SK-N-SH treated with all-trans-retinoic acid at 6 μM for 48 hours (cell line): ENCODE data around the gene P3H3.

Experiments used
- ATAC-seq: fragments of 200-7000 bp; cut with Tn5 transposase; 3 replicates; pipeline ENCODE4 v1.9.1; 2020; ENCODE audit warnings: mild to moderate bottlenecking, moderate library complexity
- BACH2 ChIP-seq: fragments of 250-450 bp; sonication (Bioruptor Pico); IDR thresholded peaks from 2 replicates; pipeline ENCODE4 v1.9.0; 2021; ENCODE audit warnings: mild to moderate bottlenecking, borderline replicate concordance
- CREB5 ChIP-seq: fragments of 250-450 bp; sonication (Bioruptor Pico); IDR thresholded peaks from 2 replicates; pipeline ENCODE4 v1.5.1; 2020; ENCODE audit warnings: low read depth, mild to moderate bottlenecking, moderate library complexity
- CSDC2 ChIP-seq: fragments of 250-450 bp; sonication (Bioruptor Pico); IDR thresholded peaks from 2 replicates; pipeline ENCODE4 v1.5.0; 2020; ENCODE audit warnings: mild to moderate bottlenecking, moderate library complexity
- CSRNP3 ChIP-seq: fragments of 250-450 bp; sonication (Bioruptor Pico); IDR thresholded peaks from 2 replicates; pipeline ENCODE4 v1.5.1; 2021; ENCODE audit warnings: mild to moderate bottlenecking, moderate library complexity
- ISL1 ChIP-seq: fragments of 250-450 bp; sonication (Bioruptor Pico); IDR thresholded peaks from 2 replicates; pipeline ENCODE4 v2.1.2; 2022; ENCODE audit warnings: mild to moderate bottlenecking, moderate library complexity
- OSR1 ChIP-seq: fragments of 250-450 bp; sonication (Bioruptor Pico); IDR thresholded peaks from 2 replicates; pipeline ENCODE4 v1.8.0; 2022; ENCODE audit warnings: moderate library complexity, mild to moderate bottlenecking, inconsistent platforms
- POU6F1 ChIP-seq: fragments of 250-450 bp; sonication (Bioruptor Pico); IDR thresholded peaks from 2 replicates; pipeline ENCODE4 v1.8.0; 2021; ENCODE audit warnings: low read depth, mild to moderate bottlenecking, moderate library complexity, borderline replicate concordance
- RARB ChIP-seq: fragments of 250-450 bp; sonication (Bioruptor Pico); IDR thresholded peaks from 2 replicates; pipeline ENCODE4 v1.8.0; 2021; ENCODE audit warnings: mild to moderate bottlenecking, moderate library complexity
- SNAI2 ChIP-seq: fragments of 250-450 bp; sonication (Bioruptor Pico); IDR thresholded peaks from 2 replicates; pipeline ENCODE4 v1.5.0; 2020; ENCODE audit warnings: mild to moderate bottlenecking, moderate library complexity
- TOX ChIP-seq: fragments of 250-450 bp; sonication (Bioruptor Pico); IDR thresholded peaks from 2 replicates; pipeline ENCODE4 v1.8.0; 2021; ENCODE audit warnings: mild to moderate bottlenecking, moderate library complexity, borderline replicate concordance
- TSHZ2 ChIP-seq: fragments of 250-450 bp; sonication (Bioruptor Pico); IDR thresholded peaks from 2 replicates; pipeline ENCODE4 v1.5.0; 2020; ENCODE audit warnings: mild to moderate bottlenecking, moderate library complexity
- ZC3H10 ChIP-seq: fragments of 250-450 bp; sonication (Bioruptor Pico); IDR thresholded peaks from 2 replicates; pipeline ENCODE4 v1.5.1; 2021; ENCODE audit warnings: mild to moderate bottlenecking, moderate library complexity
- ZFP3 ChIP-seq: fragments of 250-450 bp; sonication (Bioruptor Pico); IDR thresholded peaks from 2 replicates; pipeline ENCODE4 v1.5.0; 2020; ENCODE audit warnings: mild to moderate bottlenecking, moderate library complexity
- ZFP30 ChIP-seq: fragments of 450-650 bp; formaldehyde crosslinking; IDR thresholded peaks from 2 replicates; pipeline ENCODE4 v1.5.0; 2022; ENCODE audit warnings: mild to moderate bottlenecking, moderate library complexity
- ZNF565 ChIP-seq: fragments of 450-650 bp; formaldehyde crosslinking; conservative IDR thresholded peaks from 2 replicates; pipeline ENCODE4 v1.5.0; 2020; ENCODE audit warnings: low read depth, mild to moderate bottlenecking, moderate library complexity
- ZNF70 ChIP-seq: fragments of 450-650 bp; formaldehyde crosslinking; IDR thresholded peaks from 2 replicates; pipeline ENCODE4 v1.5.0; 2020; ENCODE audit warnings: mild to moderate bottlenecking, moderate library complexity
- ZNF8 ChIP-seq: fragments of 450-650 bp; formaldehyde crosslinking; IDR thresholded peaks from 2 replicates; pipeline ENCODE4 v1.5.0; 2020; ENCODE audit warnings: mild to moderate bottlenecking, moderate library complexity
- TF ChIP-seq, protein P1 (sequence below): fragments of 250-450 bp; sonication (Bioruptor Pico); IDR thresholded peaks from 2 replicates; pipeline ENCODE4 v1.8.0; 2020; ENCODE audit warnings: mild to moderate bottlenecking, moderate library complexity, borderline replicate concordance

P3H3 gene

DNA sequence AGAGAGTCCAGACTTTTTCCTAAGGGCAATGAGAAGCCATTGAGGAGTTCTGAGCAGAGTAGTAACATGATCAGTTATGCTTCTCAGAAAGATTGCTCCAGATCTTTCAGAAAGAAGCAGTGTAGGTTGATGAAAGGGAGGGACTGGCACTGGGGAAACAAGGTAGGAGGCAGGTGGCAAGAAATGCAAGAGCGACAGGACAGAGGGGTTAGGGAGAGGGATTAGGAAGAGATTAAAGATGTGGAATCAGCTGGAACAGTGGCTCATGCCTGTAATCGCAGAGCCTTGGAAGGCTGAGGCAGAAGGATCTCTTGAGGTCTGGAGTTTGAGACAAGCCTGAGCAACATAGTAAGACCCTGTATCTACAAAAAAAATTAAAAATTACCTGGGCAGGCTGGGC, 19.5 kb downstream of the P3H3 start:
- no peak for ATAC-seq
- no peak for TF ChIP-seq BACH2 (CRISPR knock-in tag)
- no peak for TF ChIP-seq ZFP3 (CRISPR knock-in tag)
- TF ChIP-seq, protein P1, sequence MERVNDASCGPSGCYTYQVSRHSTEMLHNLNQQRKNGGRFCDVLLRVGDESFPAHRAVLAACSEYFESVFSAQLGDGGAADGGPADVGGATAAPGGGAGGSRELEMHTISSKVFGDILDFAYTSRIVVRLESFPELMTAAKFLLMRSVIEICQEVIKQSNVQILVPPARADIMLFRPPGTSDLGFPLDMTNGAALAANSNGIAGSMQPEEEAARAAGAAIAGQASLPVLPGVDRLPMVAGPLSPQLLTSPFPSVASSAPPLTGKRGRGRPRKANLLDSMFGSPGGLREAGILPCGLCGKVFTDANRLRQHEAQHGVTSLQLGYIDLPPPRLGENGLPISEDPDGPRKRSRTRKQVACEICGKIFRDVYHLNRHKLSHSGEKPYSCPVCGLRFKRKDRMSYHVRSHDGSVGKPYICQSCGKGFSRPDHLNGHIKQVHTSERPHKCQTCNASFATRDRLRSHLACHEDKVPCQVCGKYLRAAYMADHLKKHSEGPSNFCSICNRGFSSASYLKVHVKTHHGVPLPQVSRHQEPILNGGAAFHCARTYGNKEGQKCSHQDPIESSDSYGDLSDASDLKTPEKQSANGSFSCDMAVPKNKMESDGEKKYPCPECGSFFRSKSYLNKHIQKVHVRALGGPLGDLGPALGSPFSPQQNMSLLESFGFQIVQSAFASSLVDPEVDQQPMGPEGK (CRISPR knock-in tag), result no peak
- no peak for TF ChIP-seq OSR1 (CRISPR knock-in tag)
- no peak for TF ChIP-seq CSRNP3 (CRISPR knock-in tag)
- no peak for TF ChIP-seq POU6F1
- no peak for TF ChIP-seq ZNF70 (CRISPR knock-in tag)
- no peak for TF ChIP-seq RARB
- no peak for TF ChIP-seq ZFP30 (CRISPR knock-in tag)
- TF ChIP-seq TSHZ2 (CRISPR knock-in tag), result no peak
- TF ChIP-seq TOX, result no peak

DNA sequence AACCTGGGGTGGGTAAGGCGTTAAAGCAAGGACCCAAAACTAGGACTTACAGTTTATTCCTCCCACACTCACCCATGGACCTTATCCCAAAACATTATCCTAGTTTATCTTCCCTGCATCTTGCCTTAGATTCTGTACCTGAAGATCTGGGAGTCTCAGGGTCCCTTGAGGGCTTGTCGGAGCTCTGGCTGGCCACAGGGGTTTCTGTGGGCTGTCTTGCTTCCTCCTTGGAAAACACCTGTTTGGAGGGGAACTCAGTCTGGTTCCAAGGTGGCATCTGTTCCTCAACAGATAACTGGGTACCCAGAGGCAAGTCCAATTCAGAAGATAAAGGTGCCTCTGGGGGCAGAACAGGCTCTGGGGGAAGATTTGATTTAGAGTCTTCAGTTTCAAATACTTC, 21.2 kb downstream of the P3H3 start:
- no peak for ATAC-seq
- TF ChIP-seq ZNF70 (CRISPR knock-in tag) (no peak), CSDC2 (CRISPR knock-in tag) (no peak), ZFP3 (CRISPR knock-in tag) (no peak), CSRNP3 (CRISPR knock-in tag) (no peak), ZC3H10 (CRISPR knock-in tag) (no peak)

- no peak for ATAC-seq
- TF ChIP-seq ISL1 (CRISPR knock-in tag) (no peak), TSHZ2 (CRISPR knock-in tag) (no peak), ZNF565 (no peak), CREB5 (CRISPR knock-in tag) (no peak), SNAI2 (CRISPR knock-in tag) (no peak), TOX (no peak), POU6F1 (no peak), ZNF8 (no peak)
Observed at GRCh38 chr12:6849976-6850560, 21.9 kb downstream of the P3H3 start.
